ENCODE measurements around the gene HSD17B4.

HSD17B4 gene

DNA sequence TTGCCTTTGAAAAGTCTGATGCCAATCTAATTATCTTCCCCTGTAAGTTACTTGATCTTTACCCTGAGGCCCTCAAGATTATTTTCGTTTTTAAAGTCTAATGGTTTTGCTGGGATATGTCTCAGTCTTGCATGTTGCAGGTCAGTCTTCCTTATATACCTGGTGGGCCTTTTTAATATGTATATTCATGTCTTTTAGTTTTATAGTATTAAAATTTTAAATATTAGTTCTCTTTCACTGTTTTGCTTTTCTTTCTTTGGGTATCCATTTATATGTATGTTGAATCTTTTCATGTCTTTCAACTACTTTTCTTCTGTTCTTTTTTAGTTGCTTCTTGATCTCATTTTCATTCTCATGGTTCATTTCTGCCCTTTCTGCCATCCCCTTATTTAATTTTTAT lies 68.9 kb downstream of the HSD17B4 start:
- H3K27ac ChIP-seq (ENCODE audit: insufficient read depth, low read length, poor library complexity, severe bottlenecking) = no peak overlapping the region
- H3K36me3 ChIP-seq (ENCODE audit: control insufficient read depth, insufficient read depth, low read length) = peaks cover 7% of the 10 kb centered on the region
- no peaks in the 10 kb centered on the region for H3K27me3 ChIP-seq (replicated peaks; ENCODE audit: control insufficient read depth, insufficient read depth, low read length, poor library complexity, severe bottlenecking)
- no peaks in the 10 kb centered on the region for H3K4me1 ChIP-seq (ENCODE audit: control insufficient read depth, insufficient read depth, low read length, poor library complexity, severe bottlenecking)
- H3K4me3 ChIP-seq (ENCODE audit: insufficient read depth, low read depth, low read length, poor library complexity, severe bottlenecking) = no peak overlapping the region
- no peaks in the 10 kb centered on the region for H3K9me3 ChIP-seq (ENCODE audit: control insufficient read depth, low read length)
- no peak for DNase-seq

DNA sequence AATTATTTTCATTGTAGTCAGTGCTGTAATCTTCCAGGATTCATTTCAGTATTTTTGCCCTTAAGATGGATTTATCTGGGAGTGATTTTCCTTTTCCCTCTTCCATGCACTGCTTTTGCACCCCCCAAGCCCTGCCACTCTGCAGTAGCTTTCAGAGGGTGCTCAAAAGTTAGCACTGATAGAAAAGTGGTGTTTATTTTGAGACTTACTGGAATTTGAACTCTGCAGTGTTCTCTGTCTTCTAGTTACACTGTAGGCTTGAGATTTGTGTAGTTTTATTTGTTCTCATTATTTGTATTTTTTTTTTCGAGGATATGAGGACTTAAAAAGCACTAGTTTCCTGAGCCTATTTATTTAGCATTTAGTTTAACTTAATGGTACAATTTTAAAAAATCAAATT lies 70.5 kb downstream of the HSD17B4 start:
- DNase-seq = no peak
- no peak overlapping the region for H3K27ac ChIP-seq (ENCODE audit: insufficient read depth, low read length, poor library complexity, severe bottlenecking)
- no peaks in the 10 kb centered on the region for H3K9me3 ChIP-seq (ENCODE audit: control insufficient read depth, low read length)
- no peak overlapping the region for H3K4me3 ChIP-seq (ENCODE audit: insufficient read depth, low read depth, low read length, poor library complexity, severe bottlenecking)
- no peaks in the 10 kb centered on the region for H3K4me1 ChIP-seq (ENCODE audit: control insufficient read depth, insufficient read depth, low read length, poor library complexity, severe bottlenecking)
- H3K36me3 ChIP-seq (ENCODE audit: control insufficient read depth, insufficient read depth, low read length) = peaks cover 8% of the 10 kb centered on the region
- no peaks in the 10 kb centered on the region for H3K27me3 ChIP-seq (replicated peaks; ENCODE audit: control insufficient read depth, insufficient read depth, low read length, poor library complexity, severe bottlenecking)

DNA sequence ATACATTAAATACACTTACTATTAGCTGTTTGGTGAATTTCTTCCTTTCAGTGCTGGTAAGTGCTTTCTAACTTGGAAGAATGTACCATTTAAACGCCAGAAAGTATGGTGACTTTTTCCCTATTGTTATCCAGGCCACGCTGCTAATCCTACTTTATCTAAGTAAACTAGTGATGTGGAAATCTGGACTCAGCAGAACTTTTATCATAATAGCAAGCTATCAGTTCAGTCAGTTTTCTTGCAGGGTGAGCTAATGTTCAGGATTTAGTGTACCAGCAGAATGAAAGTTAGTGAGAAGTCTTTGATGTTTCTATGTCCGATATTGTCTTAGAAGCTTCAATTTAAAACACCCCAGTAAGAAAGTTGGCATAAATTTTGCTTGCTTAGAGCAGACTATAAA lies 72.2 kb downstream of the HSD17B4 start:
- Histone ChIP-seq H3K4me1 (ENCODE audit: control insufficient read depth, insufficient read depth, low read length, poor library complexity, severe bottlenecking) (no peaks in the 10 kb centered on the region), H3K27ac (ENCODE audit: insufficient read depth, low read length, poor library complexity, severe bottlenecking) (no peak overlapping the region), H3K36me3 (ENCODE audit: control insufficient read depth, insufficient read depth, low read length) (peaks cover 13% of the 10 kb centered on the region), H3K4me3 (ENCODE audit: insufficient read depth, low read depth, low read length, poor library complexity, severe bottlenecking) (no peak overlapping the region), H3K9me3 (ENCODE audit: control insufficient read depth, low read length) (no peaks in the 10 kb centered on the region), H3K27me3 (replicated peaks; ENCODE audit: control insufficient read depth, insufficient read depth, low read length, poor library complexity, severe bottlenecking) (no peaks in the 10 kb centered on the region)
- DNase-seq = no peak

DNA sequence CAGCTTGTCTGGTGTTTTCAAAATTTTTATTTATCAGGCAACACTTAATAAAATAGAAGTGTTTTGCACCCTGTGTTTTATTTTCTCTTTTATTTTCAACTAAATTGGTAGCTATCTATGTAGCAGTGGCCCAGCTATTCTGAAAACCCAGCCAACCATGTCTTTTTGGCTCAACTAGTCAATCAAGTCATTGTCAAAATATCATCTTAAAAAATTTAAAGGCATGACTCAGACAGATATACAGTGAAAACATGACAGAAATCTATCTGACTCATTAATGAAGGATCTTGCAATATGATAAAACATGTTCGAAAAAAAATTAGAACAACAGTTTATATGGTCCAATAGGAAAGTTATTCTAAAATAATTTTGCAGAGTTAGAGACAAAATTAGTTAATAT lies 75.1 kb downstream of the HSD17B4 start:
- H3K4me1 ChIP-seq (ENCODE audit: control insufficient read depth, insufficient read depth, low read length, poor library complexity, severe bottlenecking) = no peaks in the 10 kb centered on the region
- no peaks in the 10 kb centered on the region for H3K27me3 ChIP-seq (replicated peaks; ENCODE audit: control insufficient read depth, insufficient read depth, low read length, poor library complexity, severe bottlenecking)
- no peaks in the 10 kb centered on the region for H3K9me3 ChIP-seq (ENCODE audit: control insufficient read depth, low read length)
- DNase-seq = no peak
- H3K36me3 ChIP-seq (ENCODE audit: control insufficient read depth, insufficient read depth, low read length) = peaks cover 17% of the 10 kb centered on the region
- no peak overlapping the region for H3K27ac ChIP-seq (ENCODE audit: insufficient read depth, low read length, poor library complexity, severe bottlenecking)
- no peak overlapping the region for H3K4me3 ChIP-seq (ENCODE audit: insufficient read depth, low read depth, low read length, poor library complexity, severe bottlenecking)

DNA sequence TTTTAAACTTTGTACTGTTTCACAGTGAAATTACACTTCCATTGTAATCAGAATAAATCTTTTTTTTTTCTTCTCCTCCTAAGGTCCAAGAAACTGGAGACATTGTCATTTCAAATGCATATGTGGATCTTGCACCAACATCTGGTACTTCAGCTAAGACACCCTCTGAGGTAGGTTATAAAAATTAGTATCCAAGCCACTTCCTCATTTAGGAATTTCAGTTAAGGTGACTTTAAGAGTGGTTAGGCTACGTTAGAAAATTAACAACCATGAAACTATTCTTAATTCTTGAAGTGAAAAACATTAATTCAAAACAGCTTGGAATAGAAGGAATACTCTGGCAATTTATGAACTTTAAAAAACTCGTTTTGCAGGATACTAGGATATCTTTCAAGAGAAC lies 77.5 kb downstream of the HSD17B4 start:
- no peaks in the 10 kb centered on the region for H3K27me3 ChIP-seq (replicated peaks; ENCODE audit: control insufficient read depth, insufficient read depth, low read length, poor library complexity, severe bottlenecking)
- no peaks in the 10 kb centered on the region for H3K9me3 ChIP-seq (ENCODE audit: control insufficient read depth, low read length)
- no peak for DNase-seq
- no peaks in the 10 kb centered on the region for H3K4me1 ChIP-seq (ENCODE audit: control insufficient read depth, insufficient read depth, low read length, poor library complexity, severe bottlenecking)
- peaks cover 17% of the 10 kb centered on the region for H3K36me3 ChIP-seq (ENCODE audit: control insufficient read depth, insufficient read depth, low read length)
- H3K27ac ChIP-seq (ENCODE audit: insufficient read depth, low read length, poor library complexity, severe bottlenecking) = no peak overlapping the region
- no peak overlapping the region for H3K4me3 ChIP-seq (ENCODE audit: insufficient read depth, low read depth, low read length, poor library complexity, severe bottlenecking)

DNA sequence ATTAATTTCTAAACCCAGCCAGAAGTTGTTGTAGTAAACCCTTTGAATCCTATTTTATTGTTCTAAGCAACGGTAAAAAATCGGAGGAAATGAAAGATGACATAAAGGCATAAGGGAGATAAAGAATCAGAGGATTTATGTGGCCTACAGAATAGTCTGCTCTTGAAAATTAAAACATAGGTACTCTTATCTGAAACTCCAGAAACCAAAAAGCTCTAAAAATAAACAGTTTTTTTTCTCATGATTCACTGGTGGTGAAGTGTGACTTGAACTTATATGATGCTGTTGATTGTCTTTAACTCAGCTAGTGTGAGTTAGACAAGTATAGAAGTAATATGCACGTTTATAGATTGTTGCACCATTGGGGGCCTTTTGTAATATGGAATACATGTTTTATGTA lies 80.3 kb downstream of the HSD17B4 start:
- Histone ChIP-seq H3K27me3 (replicated peaks; ENCODE audit: control insufficient read depth, insufficient read depth, low read length, poor library complexity, severe bottlenecking) (no peaks in the 10 kb centered on the region), H3K9me3 (ENCODE audit: control insufficient read depth, low read length) (no peaks in the 10 kb centered on the region), H3K27ac (ENCODE audit: insufficient read depth, low read length, poor library complexity, severe bottlenecking) (no peak overlapping the region)

DNA sequence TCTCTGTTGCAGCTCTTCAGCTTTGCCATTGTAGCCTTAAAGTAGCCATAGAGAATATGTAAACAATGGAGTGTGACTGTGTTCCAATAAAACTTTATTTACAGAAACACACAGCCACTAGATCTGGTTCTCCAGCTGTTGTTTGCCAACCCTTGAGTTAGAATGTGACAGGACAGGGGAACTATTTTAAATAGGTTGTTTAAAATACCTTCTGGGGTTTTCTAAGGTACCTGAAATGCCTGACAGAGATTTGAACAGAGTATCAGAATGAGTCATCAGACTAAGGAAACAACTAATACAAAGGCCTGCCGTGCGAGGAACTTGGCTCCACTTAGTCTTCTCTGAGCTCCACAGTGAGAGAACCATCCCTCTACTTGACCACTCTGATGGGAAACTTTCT lies 85.4 kb downstream of the HSD17B4 start:
- no peak overlapping the region for H3K4me3 ChIP-seq (ENCODE audit: insufficient read depth, low read depth, low read length, poor library complexity, severe bottlenecking)
- DNase-seq = no peak
- no peaks in the 10 kb centered on the region for H3K9me3 ChIP-seq (ENCODE audit: control insufficient read depth, low read length)

More for the DNA sequence above, 80.3 kb downstream of the HSD17B4 start:
- Histone ChIP-seq H3K36me3 (ENCODE audit: control insufficient read depth, insufficient read depth, low read length) (peaks cover 17% of the 10 kb centered on the region), H3K4me3 (ENCODE audit: insufficient read depth, low read depth, low read length, poor library complexity, severe bottlenecking) (no peak overlapping the region), H3K4me1 (ENCODE audit: control insufficient read depth, insufficient read depth, low read length, poor library complexity, severe bottlenecking) (no peaks in the 10 kb centered on the region)
- DNase-seq = no peak

DNA sequence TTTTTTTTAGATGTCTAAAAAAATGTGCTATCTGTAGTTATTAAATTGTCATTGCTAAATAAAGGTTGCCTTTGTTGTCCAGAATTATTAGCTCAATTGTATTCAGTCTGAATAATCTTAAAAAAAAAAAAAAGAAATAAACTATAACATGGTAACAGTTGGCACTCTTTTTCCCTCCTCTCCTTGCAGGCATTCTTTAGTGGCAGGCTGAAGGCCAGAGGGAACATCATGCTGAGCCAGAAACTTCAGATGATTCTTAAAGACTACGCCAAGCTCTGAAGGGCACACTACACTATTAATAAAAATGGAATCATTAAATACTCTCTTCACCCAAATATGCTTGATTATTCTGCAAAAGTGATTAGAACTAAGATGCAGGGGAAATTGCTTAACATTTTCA lies 89.4 kb downstream of the HSD17B4 start:
- H3K4me1 ChIP-seq (ENCODE audit: control insufficient read depth, insufficient read depth, low read length, poor library complexity, severe bottlenecking) = no peaks in the 10 kb centered on the region
- no peaks in the 10 kb centered on the region for H3K27me3 ChIP-seq (replicated peaks; ENCODE audit: control insufficient read depth, insufficient read depth, low read length, poor library complexity, severe bottlenecking)
- H3K9me3 ChIP-seq (ENCODE audit: control insufficient read depth, low read length) = no peaks in the 10 kb centered on the region
- no peak for DNase-seq
- no peaks in the 10 kb centered on the region for H3K36me3 ChIP-seq (ENCODE audit: control insufficient read depth, insufficient read depth, low read length)
- H3K27ac ChIP-seq (ENCODE audit: insufficient read depth, low read length, poor library complexity, severe bottlenecking) = no peak overlapping the region
- H3K4me3 ChIP-seq (ENCODE audit: insufficient read depth, low read depth, low read length, poor library complexity, severe bottlenecking) = no peak overlapping the region

More for the DNA sequence above, 85.4 kb downstream of the HSD17B4 start:
- H3K27ac ChIP-seq (ENCODE audit: insufficient read depth, low read length, poor library complexity, severe bottlenecking) = no peak overlapping the region
- H3K27me3 ChIP-seq (replicated peaks; ENCODE audit: control insufficient read depth, insufficient read depth, low read length, poor library complexity, severe bottlenecking) = no peaks in the 10 kb centered on the region
- H3K4me1 ChIP-seq (ENCODE audit: control insufficient read depth, insufficient read depth, low read length, poor library complexity, severe bottlenecking) = no peaks in the 10 kb centered on the region
- H3K36me3 ChIP-seq (ENCODE audit: control insufficient read depth, insufficient read depth, low read length) = peaks cover 7% of the 10 kb centered on the region

DNA sequence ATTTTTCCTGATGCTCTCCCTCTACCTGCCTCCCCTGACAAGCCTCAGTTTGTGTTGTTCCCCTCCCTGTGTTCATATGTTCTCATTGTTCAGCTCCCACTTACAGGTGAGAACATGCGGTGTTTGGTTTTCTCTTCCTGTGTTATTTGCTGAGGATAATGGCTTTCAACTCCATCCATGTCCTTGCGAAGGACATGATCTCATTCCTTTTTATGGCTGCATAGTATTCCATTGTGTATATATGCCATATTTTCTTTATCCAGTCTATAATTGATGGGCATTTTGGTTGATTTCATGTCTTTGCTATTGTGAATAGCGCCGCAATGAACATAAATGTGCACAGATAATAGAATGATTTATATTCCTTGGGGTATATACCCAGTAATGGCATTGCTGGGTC lies 99.5 kb downstream of the HSD17B4 start:
- H3K9me3 ChIP-seq (ENCODE audit: control insufficient read depth, low read length) = no peaks in the 10 kb centered on the region
- no peak for DNase-seq
- no peaks in the 10 kb centered on the region for H3K36me3 ChIP-seq (ENCODE audit: control insufficient read depth, insufficient read depth, low read length)

DNA sequence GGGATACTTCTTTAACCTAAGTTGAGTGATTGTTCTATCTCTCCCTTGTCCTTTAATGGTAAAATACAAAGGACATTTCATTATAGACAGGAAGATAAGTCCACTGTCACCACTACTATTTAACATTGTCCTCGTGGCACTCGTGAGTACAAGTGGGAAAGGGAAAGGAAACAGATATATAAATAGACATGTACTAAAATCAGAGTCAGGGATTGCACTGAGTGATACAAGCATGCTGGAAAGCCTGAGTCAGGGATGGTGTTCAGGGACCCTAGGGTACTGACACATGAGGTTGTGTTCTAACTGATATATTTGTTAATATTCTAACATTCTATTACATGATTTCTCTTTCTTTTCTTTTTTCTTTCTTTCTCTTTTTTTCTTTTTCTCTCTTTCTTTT lies 102.3 kb downstream of the HSD17B4 start:
- DNase-seq = no peak
- H3K4me3 ChIP-seq (ENCODE audit: insufficient read depth, low read depth, low read length, poor library complexity, severe bottlenecking) = no peak overlapping the region
- no peaks in the 10 kb centered on the region for H3K36me3 ChIP-seq (ENCODE audit: control insufficient read depth, insufficient read depth, low read length)
- no peaks in the 10 kb centered on the region for H3K27me3 ChIP-seq (replicated peaks; ENCODE audit: control insufficient read depth, insufficient read depth, low read length, poor library complexity, severe bottlenecking)
- no peaks in the 10 kb centered on the region for H3K4me1 ChIP-seq (ENCODE audit: control insufficient read depth, insufficient read depth, low read length, poor library complexity, severe bottlenecking)
- H3K27ac ChIP-seq (ENCODE audit: insufficient read depth, low read length, poor library complexity, severe bottlenecking) = no peak overlapping the region
- no peaks in the 10 kb centered on the region for H3K9me3 ChIP-seq (ENCODE audit: control insufficient read depth, low read length)

More for the DNA sequence above, 99.5 kb downstream of the HSD17B4 start:
- H3K4me1 ChIP-seq (ENCODE audit: control insufficient read depth, insufficient read depth, low read length, poor library complexity, severe bottlenecking) = no peaks in the 10 kb centered on the region
- H3K27me3 ChIP-seq (replicated peaks; ENCODE audit: control insufficient read depth, insufficient read depth, low read length, poor library complexity, severe bottlenecking) = no peaks in the 10 kb centered on the region
- H3K27ac ChIP-seq (ENCODE audit: insufficient read depth, low read length, poor library complexity, severe bottlenecking) = no peak overlapping the region
- no peak overlapping the region for H3K4me3 ChIP-seq (ENCODE audit: insufficient read depth, low read depth, low read length, poor library complexity, severe bottlenecking)

DNA sequence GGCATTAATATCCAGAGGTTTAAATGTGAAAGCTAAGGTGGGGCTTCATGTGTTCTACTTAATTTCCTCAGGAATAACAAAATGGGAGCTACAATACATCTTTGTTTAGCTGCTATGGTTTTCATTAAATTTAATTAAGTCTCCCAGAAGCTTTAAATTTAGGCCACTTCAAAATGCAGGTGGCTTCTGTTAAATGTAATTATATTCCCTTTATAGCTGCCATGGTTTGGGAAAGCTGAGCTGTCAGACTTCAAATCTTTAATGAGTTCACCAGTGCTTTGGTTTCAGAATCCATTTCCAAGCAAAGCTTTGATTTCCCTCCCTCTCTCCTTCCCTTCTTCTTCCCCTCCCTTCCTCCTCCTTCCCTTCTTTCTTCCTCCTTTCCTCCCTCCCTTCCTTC lies 118.6 kb downstream of the HSD17B4 start:
- Histone ChIP-seq H3K4me3 (ENCODE audit: insufficient read depth, low read depth, low read length, poor library complexity, severe bottlenecking) (no peak overlapping the region), H3K27ac (ENCODE audit: insufficient read depth, low read length, poor library complexity, severe bottlenecking) (no peak overlapping the region), H3K36me3 (ENCODE audit: control insufficient read depth, insufficient read depth, low read length) (no peaks in the 10 kb centered on the region), H3K27me3 (replicated peaks; ENCODE audit: control insufficient read depth, insufficient read depth, low read length, poor library complexity, severe bottlenecking) (no peaks in the 10 kb centered on the region), H3K4me1 (ENCODE audit: control insufficient read depth, insufficient read depth, low read length, poor library complexity, severe bottlenecking) (no peaks in the 10 kb centered on the region), H3K9me3 (ENCODE audit: control insufficient read depth, low read length) (no peaks in the 10 kb centered on the region)
- DNase-seq = no peak
